Uterus (tissue), 4 donors: ENCODE measurements around the gene PTPN11. TPM values are rescaled to one million over a fixed set of nuclear protein-coding genes. Genes with fewer than 3 reads are reported as not detected.
A peak's percentile ranks its signal among the peaks of the same experiment; 100 is the strongest.

Source experiments
- DNase-seq, 2 donors: peaks; one replicate each; pipeline ENCODE4 v3.0.0-alpha.2; 2019 to 2020
- H3K27ac ChIP-seq, 2 donors: fragments of 200-600 bp; sonication (generic); 1 replicate in 1 of 2; 2 replicates in 1 of 2; pipeline ENCODE4 v1.5.1; 2016 to 2018
- H3K27me3 ChIP-seq, 2 donors: fragments of 200-600 bp; sonication (generic); one replicate each; pipeline ENCODE4 v1.5.1; 2018 to 2019; ENCODE audit warnings: control low read depth in 1 of 2
- H3K36me3 ChIP-seq, 2 donors: fragments of 200-600 bp; sonication (generic); one replicate each; pipeline ENCODE4 v1.5.1; 2019; ENCODE audit warnings: control low read depth in 1 of 2
- H3K4me1 ChIP-seq, 2 donors: fragments of 200-600 bp; sonication (generic); one replicate each; pipeline ENCODE4 v1.5.1; 2018 to 2019; ENCODE audit warnings: control low read depth in 1 of 2
- H3K4me3 ChIP-seq, 2 donors: fragments of 200-600 bp; sonication (generic); 1 replicate in 1 of 2; 2 replicates in 1 of 2; pipeline ENCODE4 v1.5.1; 2018 to 2019; ENCODE audit warnings: mild to moderate bottlenecking in 1 of 2
- H3K9me3 ChIP-seq, 2 donors: fragments of 200-600 bp; sonication (generic); one replicate each; pipeline ENCODE4 v1.5.1; 2019; ENCODE audit warnings: control low read depth in 1 of 2
- POLR2A ChIP-seq, 2 donors: fragments of 450-650 bp; IDR thresholded peaks; one replicate each; pipeline ENCODE4 v1.6.1; 2016; ENCODE audit warnings: antibody characterized with exemption in 2 of 2, mild to moderate bottlenecking in 1 of 2, moderate library complexity in 1 of 2
- intact Hi-C: fragments of 100-400 bp; cut with DNase I; formaldehyde crosslinking; loops from one replicate; pipeline ENCODE4 v1.15.1; 2023; ENCODE audit warnings: low total_unique reads
- total RNA-seq, 4 donors: library from RNA; depleted of rRNA in 3 of 4; stranded (reverse); fragments of >200 nt in 3 of 4; gene quantifications; one replicate each; pipeline versions ENCODE4 v1.1.0 to v1.2.4, GENCODE V29; 2014 to 2023
- TF ChIP-seq, protein P1 (sequence below), 4 experiments: fragments of 200-600 bp in 2 of 4; fragments of 450-650 bp in 2 of 4; sonication (generic) in 2 of 4; IDR thresholded peaks; one replicate each; pipeline ENCODE4 v1.5.1; 2016 to 2019; ENCODE audit warnings: antibody characterized with exemption in 4 of 4, mild to moderate bottlenecking in 2 of 4, moderate library complexity in 1 of 4
- donor health status: DM: yes; HTN: yes; CAD: no.

The PTPN11 gene
- total RNA-seq, 4 donors from 2014 or later: 45.3 to 116 (median 76.9) TPM

DNA sequence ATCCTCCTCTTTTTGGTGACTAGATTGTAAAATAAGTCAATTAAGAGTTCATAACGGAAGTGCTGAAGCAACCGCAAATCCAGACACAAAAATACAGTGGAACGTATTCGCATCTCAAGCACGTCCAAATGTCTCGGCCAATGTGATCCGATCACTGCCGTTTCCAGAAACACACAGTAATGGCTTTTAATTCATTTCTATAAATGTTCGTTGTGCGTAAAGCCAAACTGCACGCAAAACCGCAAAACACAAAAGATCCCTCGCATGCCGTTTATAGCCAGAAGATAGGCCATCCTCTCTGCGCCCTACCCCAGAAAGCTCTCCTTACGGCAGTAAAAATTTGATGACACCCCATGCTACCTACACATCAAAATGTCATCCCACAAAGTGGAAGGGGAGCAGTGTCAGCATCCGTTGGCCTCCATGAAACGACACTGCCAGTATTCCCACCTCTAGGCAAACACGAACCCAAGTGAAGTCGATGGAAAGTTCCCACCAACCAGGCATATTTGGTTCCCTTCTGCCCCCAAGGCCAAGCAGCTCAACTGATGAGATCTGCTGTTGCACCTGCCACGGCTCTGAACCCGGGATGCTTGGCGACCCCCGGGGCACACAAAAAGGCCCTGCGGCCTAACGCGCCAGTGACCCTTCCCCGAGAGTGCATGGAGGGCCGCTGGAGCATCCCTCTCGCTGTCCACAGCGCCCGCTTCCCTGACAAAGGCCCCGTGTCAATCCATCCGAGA, 37.9 kb upstream of the PTPN11 start:
- intact Hi-C loops: no loop called here
- H3K36me3 ChIP-seq: no peaks in the 10 kb centered on the region
- H3K9me3 ChIP-seq: no peaks in the 10 kb centered on the region
- H3K4me3 ChIP-seq: peak overlapping the region; percentile 60 to 89
- TF ChIP-seq, protein P1, sequence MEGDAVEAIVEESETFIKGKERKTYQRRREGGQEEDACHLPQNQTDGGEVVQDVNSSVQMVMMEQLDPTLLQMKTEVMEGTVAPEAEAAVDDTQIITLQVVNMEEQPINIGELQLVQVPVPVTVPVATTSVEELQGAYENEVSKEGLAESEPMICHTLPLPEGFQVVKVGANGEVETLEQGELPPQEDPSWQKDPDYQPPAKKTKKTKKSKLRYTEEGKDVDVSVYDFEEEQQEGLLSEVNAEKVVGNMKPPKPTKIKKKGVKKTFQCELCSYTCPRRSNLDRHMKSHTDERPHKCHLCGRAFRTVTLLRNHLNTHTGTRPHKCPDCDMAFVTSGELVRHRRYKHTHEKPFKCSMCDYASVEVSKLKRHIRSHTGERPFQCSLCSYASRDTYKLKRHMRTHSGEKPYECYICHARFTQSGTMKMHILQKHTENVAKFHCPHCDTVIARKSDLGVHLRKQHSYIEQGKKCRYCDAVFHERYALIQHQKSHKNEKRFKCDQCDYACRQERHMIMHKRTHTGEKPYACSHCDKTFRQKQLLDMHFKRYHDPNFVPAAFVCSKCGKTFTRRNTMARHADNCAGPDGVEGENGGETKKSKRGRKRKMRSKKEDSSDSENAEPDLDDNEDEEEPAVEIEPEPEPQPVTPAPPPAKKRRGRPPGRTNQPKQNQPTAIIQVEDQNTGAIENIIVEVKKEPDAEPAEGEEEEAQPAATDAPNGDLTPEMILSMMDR (IDR thresholded peaks at IDR 0.05): no peak
- TF ChIP-seq POLR2A (IDR thresholded peaks at IDR 0.05): no peak
- peak overlapping the region in 1 of 2 donors; percentile 89 for H3K27ac ChIP-seq
- no peak for DNase-seq
- no peaks in the 10 kb centered on the region for H3K27me3 ChIP-seq
- H3K4me1 ChIP-seq: peaks cover 0 to 15% of the 10 kb centered on the region in 2 donors

DNA sequence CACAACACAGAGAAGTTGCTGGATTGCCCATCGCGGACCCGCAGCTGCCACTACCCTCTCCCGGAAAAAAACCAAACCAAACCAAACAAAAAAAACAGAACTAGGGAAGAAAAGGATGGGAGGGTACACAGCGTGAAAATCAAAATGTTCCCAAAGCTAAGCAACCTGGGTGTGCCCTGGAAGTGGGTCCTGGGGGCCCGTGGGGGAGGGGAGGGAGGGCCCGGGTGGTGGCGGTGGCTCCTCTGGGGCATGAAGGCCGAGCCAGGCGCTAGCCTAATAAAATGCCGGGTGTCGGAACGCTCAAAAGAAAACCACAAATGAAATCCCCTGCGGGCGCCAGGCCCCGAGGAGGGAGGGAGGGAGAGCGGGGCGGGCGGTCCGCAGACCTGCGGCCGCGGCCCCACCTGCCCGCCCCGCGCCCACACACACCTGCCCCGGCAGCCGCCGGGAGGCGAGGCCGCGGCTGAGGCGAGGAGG, 37.3 kb upstream of the PTPN11 start:
- DNase-seq: peak in 1 of 2 donors; percentile 23
- intact Hi-C loops: no loop called here

DNA sequence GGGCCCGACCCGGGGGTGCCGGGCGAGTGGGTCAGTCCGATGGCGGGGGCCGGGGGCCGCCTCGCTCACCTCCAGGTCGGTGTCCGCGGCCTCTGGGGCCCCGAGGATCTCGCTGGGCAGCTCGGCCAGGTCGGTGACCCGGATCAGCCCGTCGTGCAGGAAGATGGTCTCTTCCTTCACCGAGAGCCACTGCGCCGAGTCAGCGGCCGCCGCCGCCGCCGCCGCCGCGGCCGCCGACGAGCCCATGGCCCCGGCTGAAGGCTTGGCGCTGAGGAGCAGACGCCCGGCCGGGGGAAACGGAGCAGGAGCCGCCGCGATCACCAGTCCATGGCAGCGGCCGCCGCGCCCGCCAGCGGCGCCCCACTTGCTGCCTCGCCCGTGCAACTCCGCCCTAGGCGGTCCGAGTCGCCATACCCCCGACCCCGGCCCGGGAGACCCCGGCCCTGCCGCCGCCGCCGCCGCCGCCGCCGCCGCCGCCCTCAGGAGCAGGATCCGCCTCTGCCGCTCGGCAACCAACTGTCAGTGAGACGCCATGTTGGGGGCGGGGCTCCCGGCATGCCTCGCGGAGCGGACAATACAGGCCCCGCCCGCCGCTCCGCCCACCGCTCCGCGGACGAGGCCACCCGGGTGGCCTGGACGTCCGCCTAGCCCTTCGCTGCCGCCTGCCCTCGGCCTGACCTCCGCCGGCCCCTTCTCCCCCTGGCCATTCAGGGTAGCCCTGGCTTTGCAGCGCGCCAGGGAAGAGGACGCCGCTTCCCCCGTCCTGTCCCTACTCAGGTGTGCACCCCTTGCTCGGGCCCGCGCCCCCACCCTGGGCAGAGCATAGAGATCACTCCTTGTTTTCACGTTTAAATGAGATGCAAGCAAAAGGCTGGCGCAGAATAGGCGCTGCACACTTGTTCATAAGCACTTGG, 36.6 kb upstream of the PTPN11 start, which contains the start of gene HECTD4:
HECTD4 (minus strand) TSS at position 549 of the 914 bp plus-strand sequence; CDS start at position 246, 303 bp downstream.
- DNase-seq: peak; percentile 90 to 92
- Histone ChIP-seq H3K27ac (peak within 1 kb of the TSS; percentile 71 to 89), H3K4me1 (peaks cover 0 to 15% of the 10 kb centered on the region in 2 donors), H3K4me3 (peak within 1 kb of the TSS; percentile 60 to 89), H3K36me3 (no peaks in the 10 kb centered on the region), H3K9me3 (no peaks in the 10 kb centered on the region), H3K27me3 (no peaks in the 10 kb centered on the region)
- intact Hi-C loops: no loop called here
- TF ChIP-seq POLR2A (IDR thresholded peaks at IDR 0.05): peak; percentile 87 to 92
- TF ChIP-seq, protein P1 (IDR thresholded peaks at IDR 0.05): peak in 1 of 4 experiments; percentile 26

More for the DNA sequence above, 37.3 kb upstream of the PTPN11 start:
- Histone ChIP-seq H3K4me3 (peak overlapping the region; percentile 60 to 89), H3K27me3 (no peaks in the 10 kb centered on the region), H3K4me1 (peaks cover 0 to 15% of the 10 kb centered on the region in 2 donors), H3K27ac (peak overlapping the region; percentile 71 to 89), H3K9me3 (no peaks in the 10 kb centered on the region), H3K36me3 (no peaks in the 10 kb centered on the region)
- TF ChIP-seq, protein P1 (IDR thresholded peaks at IDR 0.05): no peak
- TF ChIP-seq POLR2A (IDR thresholded peaks at IDR 0.05): no peak

DNA sequence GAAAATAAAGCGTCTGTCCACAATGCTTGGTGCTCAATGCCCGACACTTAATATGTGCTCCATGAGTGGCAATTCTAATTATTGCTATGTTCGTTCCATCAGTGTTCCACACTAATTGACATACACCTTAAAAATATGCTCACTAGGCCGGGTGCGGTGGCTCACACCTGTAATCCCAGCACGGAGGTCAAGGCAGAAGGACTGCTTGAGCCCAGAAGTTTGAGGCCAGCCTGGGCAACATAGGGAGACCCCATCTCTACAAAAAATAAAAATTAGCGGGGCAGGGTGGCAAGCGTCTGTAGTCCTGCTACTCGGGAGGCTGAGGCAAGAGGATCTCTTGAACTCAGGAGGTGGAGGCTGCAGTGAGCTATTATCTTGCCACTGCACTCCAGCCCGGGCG, 35.9 kb upstream of the PTPN11 start:
- intact Hi-C loops: no loop called here
- Histone ChIP-seq H3K4me1 (peaks cover 0 to 15% of the 10 kb centered on the region in 2 donors), H3K9me3 (no peaks in the 10 kb centered on the region), H3K36me3 (no peaks in the 10 kb centered on the region), H3K27ac (peak overlapping the region in 1 of 2 donors; percentile 89), H3K4me3 (peak overlapping the region; percentile 60 to 89), H3K27me3 (no peaks in the 10 kb centered on the region)
- DNase-seq: no peak
- no peak for TF ChIP-seq POLR2A (IDR thresholded peaks at IDR 0.05)
- TF ChIP-seq, protein P1 (IDR thresholded peaks at IDR 0.05): no peak
